Panc1 (cell line): ENCODE measurements around the gene MAP4K4. TPM values are rescaled to one million over a fixed set of nuclear protein-coding genes. Genes with fewer than 3 reads are reported as not detected.

Experiments used
- ATAC-seq: fragments of 200-7000 bp; cut with Tn5 transposase; 2 replicates; pipeline ENCODE4 v1.9.1; 2020; ENCODE audit warnings: mild to moderate bottlenecking, moderate library complexity
- BruUV-seq: library from RNA; stranded (reverse); fragments of 400-500 nt; replicated peaks from 2 replicates; lab custom pipeline; 2021; lab: Mats Ljungman, UMichigan
- CTCF ChIA-PET: fragments of 300-600 bp; sonication (Branson Sonifier 250); formaldehyde crosslinking; loops from one replicate; lab custom pipeline; 2022; ENCODE audit warnings: antibody characterized with exemption; lab: Charles Lee
- POLR2A ChIA-PET: fragments of 300-600 bp; sonication (Branson Sonifier 250); formaldehyde crosslinking; loops from one replicate; lab custom pipeline; 2022; ENCODE audit warnings: antibody characterized with exemption; lab: Charles Lee
- DNase-seq: peaks from one replicate; pipeline ENCODE4 v3.0.0-alpha.2; 2010; ENCODE audit warnings: low read depth, low spot score
- H3K27ac ChIP-seq: 2 replicates; pipeline ENCODE4 v1.5.1; 2011; ENCODE audit warnings: mild to moderate bottlenecking, low read length, inconsistent platforms
- H3K27me3 ChIP-seq: fragments of 200-500 bp; sonication (Bioruptor generic); 2 replicates; pipeline ENCODE4 v1.6.0; 2014; ENCODE audit warnings: low read length, inconsistent platforms; ENCODE audit not compliant: control insufficient read depth, insufficient read depth
- H3K36me3 ChIP-seq: fragments of 200-500 bp; sonication (Bioruptor generic); 2 replicates; pipeline ENCODE4 v1.5.1; 2014; ENCODE audit warnings: inconsistent platforms, mild to moderate bottlenecking, low read length, moderate library complexity; ENCODE audit not compliant: control insufficient read depth, insufficient read depth
- H3K4me1 ChIP-seq: 2 replicates; pipeline ENCODE4 v1.5.1; 2011; ENCODE audit warnings: inconsistent platforms, mild to moderate bottlenecking, low read length, moderate library complexity; ENCODE audit not compliant: control insufficient read depth, insufficient read depth
- H3K4me3 ChIP-seq, 2 experiments: 2 replicates each; pipeline ENCODE4 v1.5.1; 2011 to 2012; ENCODE audit warnings: low read depth in 2 of 2, low read length in 2 of 2, mild to moderate bottlenecking in 2 of 2, inconsistent platforms in 1 of 2, moderate library complexity in 1 of 2
- H3K9me3 ChIP-seq: fragments of 200-500 bp; sonication (Bioruptor generic); 2 replicates; pipeline ENCODE4 v1.5.1; 2014; ENCODE audit warnings: low read depth, mild to moderate bottlenecking, inconsistent platforms, low read length, moderate library complexity; ENCODE audit not compliant: control insufficient read depth, insufficient read depth
- CTCF ChIP-seq: fragments of 450-650 bp; IDR thresholded peaks from 2 replicates; pipeline ENCODE4 v1.5.1; 2017; ENCODE audit warnings: mild to moderate bottlenecking
- POLR2AphosphoS5 ChIP-seq: IDR thresholded peaks from 2 replicates; pipeline ENCODE4 v1.6.1; 2012; ENCODE audit warnings: mild to moderate bottlenecking, low read depth, low read length, moderate library complexity
- REST ChIP-seq, 2 experiments: IDR thresholded peaks; 2 replicates each; pipeline ENCODE4 v1.6.1; 2011 to 2012; ENCODE audit warnings: low read depth in 2 of 2, control low read depth in 1 of 2, low read length in 1 of 2, mild to moderate bottlenecking in 1 of 2, moderate library complexity in 1 of 2; ENCODE audit not compliant: insufficient read depth in 1 of 2
- SIN3A ChIP-seq: IDR thresholded peaks from 2 replicates; pipeline ENCODE4 v1.6.1; 2012; ENCODE audit warnings: low read depth, mild to moderate bottlenecking, low read length, moderate library complexity, borderline replicate concordance; ENCODE audit not compliant: insufficient read depth
- TCF7L2 ChIP-seq: IDR thresholded peaks from 2 replicates; pipeline ENCODE4 v1.6.1; 2011; ENCODE audit warnings: mild to moderate bottlenecking, low read depth, low read length, inconsistent platforms
- in situ Hi-C: cut with HindIII; loops from 2 replicates; pipeline ENCODE4 v1.10.0; 2016; ENCODE audit warnings: low sequenced_read_pairs, low pct_unique_long_range_greater_than_20kb
- intact Hi-C: fragments of 100-400 bp; cut with micrococcal nuclease; formaldehyde crosslinking; loops from one replicate; pipeline ENCODE4 v1.10.0; 2022; ENCODE audit not compliant: unreplicated experiment
- total RNA-seq: library from RNA; stranded (reverse); gene quantifications from one replicate; pipeline ENCODE4 v1.2.1, GENCODE V29; 2021; ENCODE audit not compliant: unreplicated experiment

MAP4K4 gene
- total RNA-seq, 1 experiment from 2014 or later, result 68.5 TPM

GRCh38 chr2:101704816-101705578, 7.5 kb downstream of the MAP4K4 start:
- no peaks in the 10 kb centered on the region for H3K36me3 ChIP-seq
- no peak for DNase-seq
- ChIA-PET CTCF (no interaction called here), POLR2A (no interaction called here)
- TF ChIP-seq TCF7L2, result no peak
- no peak for TF ChIP-seq SIN3A
- TF ChIP-seq CTCF, result no peak
- no peak for TF ChIP-seq REST (IDR thresholded peaks at IDR 0.05; ENCODE audit: insufficient read depth in 1 of 2, low read depth in 2 of 2, low read length in 1 of 2)
- TF ChIP-seq POLR2AphosphoS5, result no peak
- H3K4me3 ChIP-seq, result no peak overlapping the region
- intact Hi-C loops, result no loop called here
- no TSS peak for BruUV-seq
- peaks cover 5% of the 10 kb centered on the region; the same call in 1 of the 2 replicates for H3K4me1 ChIP-seq
- H3K27me3 ChIP-seq, result no peaks in the 10 kb centered on the region
- no peaks in the 10 kb centered on the region for H3K9me3 ChIP-seq
- ATAC-seq, result no peak
- in situ Hi-C loops, result no loop called here
- no peak overlapping the region for H3K27ac ChIP-seq

- ATAC-seq (no peak), DNase-seq (no peak)
- intact Hi-C loops, result no loop called here
- H3K4me3 ChIP-seq, result no peak overlapping the region
- H3K27ac ChIP-seq, result no peak overlapping the region
- in situ Hi-C loops, result no loop called here
- peaks cover 5% of the 10 kb centered on the region; the same call in 1 of the 2 replicates for H3K4me1 ChIP-seq
- ChIA-PET POLR2A (no interaction called here), CTCF (no interaction called here)
- no TSS peak for BruUV-seq
- H3K9me3 ChIP-seq, result no peaks in the 10 kb centered on the region
- H3K27me3 ChIP-seq, result no peaks in the 10 kb centered on the region
- no peak for TF ChIP-seq POLR2AphosphoS5
- TF ChIP-seq REST (IDR thresholded peaks at IDR 0.05; ENCODE audit: insufficient read depth in 1 of 2, low read depth in 2 of 2, low read length in 1 of 2), result no peak
- TF ChIP-seq CTCF, result no peak
- TF ChIP-seq SIN3A, result no peak
- no peak for TF ChIP-seq TCF7L2
- H3K36me3 ChIP-seq, result no peaks in the 10 kb centered on the region
These were observed 8.8 kb downstream of the MAP4K4 start for GRCh38 chr2:101706121-101706818.
